SK-N-SH (cell line): ENCODE data around the gene STK4.

ENCODE experiments used
- CHD2 ChIP-seq: fragments of 150-350 bp; IDR thresholded peaks from 2 replicates; pipeline ENCODE4 v1.6.1; 2018; ENCODE audit warnings: low read length; ENCODE audit not compliant: partially characterized antibody
- CTCF ChIP-seq: fragments of 200-600 bp; sonication (generic); IDR thresholded peaks from 2 replicates; pipeline ENCODE4 v1.6.1; 2017; ENCODE audit warnings: antibody characterized with exemption, mild to moderate bottlenecking, moderate library complexity
- EP300 ChIP-seq, 2 experiments: IDR thresholded peaks; 2 replicates each; pipeline versions ENCODE4 v1.4.0 to v1.6.1; 2012; ENCODE audit warnings: borderline replicate concordance in 1 of 2, low read depth in 1 of 2, low read length in 1 of 2
- EZH2phosphoT487 ChIP-seq: fragments of 200-600 bp; sonication (generic); IDR thresholded peaks from 2 replicates; pipeline ENCODE4 v1.6.1; 2017; ENCODE audit warnings: low read depth, mixed run types, mild to moderate bottlenecking, antibody characterized with exemption, moderate library complexity, borderline replicate concordance
- FOXM1 ChIP-seq: IDR thresholded peaks from 2 replicates; pipeline ENCODE4 v1.4.0; 2012; ENCODE audit warnings: low read depth, mild to moderate bottlenecking
- GABPA ChIP-seq: IDR thresholded peaks from 2 replicates; pipeline ENCODE4 v1.4.0; 2012; ENCODE audit warnings: low read depth, mild to moderate bottlenecking
- JUND ChIP-seq: IDR thresholded peaks from 2 replicates; pipeline ENCODE4 v1.4.0; 2012
- MAX ChIP-seq: IDR thresholded peaks from 2 replicates; pipeline ENCODE4 v1.4.0; 2012; ENCODE audit warnings: low read depth
- RAD21 ChIP-seq: IDR thresholded peaks from 2 replicates; pipeline ENCODE4 v1.6.1; 2012; ENCODE audit warnings: mild to moderate bottlenecking, low read length
- SMC3 ChIP-seq: IDR thresholded peaks from 2 replicates; pipeline ENCODE4 v1.6.1; 2012; ENCODE audit warnings: low read depth, low read length, improper control_type of control experiment
- USF2 ChIP-seq: fragments of 150-350 bp; IDR thresholded peaks from 2 replicates; pipeline ENCODE4 v1.6.1; 2017; ENCODE audit warnings: antibody characterized with exemption, low read length, low read depth, borderline replicate concordance

- no peak for TF ChIP-seq CTCF
- TF ChIP-seq GABPA = no peak
- no peak for TF ChIP-seq MAX
- no peak for TF ChIP-seq FOXM1
- TF ChIP-seq EP300 (IDR thresholded peaks at IDR 0.05; ENCODE audit: borderline replicate concordance in 1 of 2, low read depth in 1 of 2, low read length in 1 of 2) = no peak
- no peak for TF ChIP-seq EZH2phosphoT487
- no peak for TF ChIP-seq USF2
- TF ChIP-seq SMC3 = no peak
- TF ChIP-seq CHD2 = no peak
- TF ChIP-seq JUND = no peak
- TF ChIP-seq RAD21 = no peak
Measured at GRCh38 chr20:45112754-45113153, 146.4 kb downstream of the STK4 start.
